ENCODE data around the gene USH1G. TPM values are rescaled to one million over a fixed set of nuclear protein-coding genes. Genes with fewer than 3 reads are reported as not detected.

USH1G gene
- total and polyA plus RNA-seq, 2 of the 13 experiments (the other 11 are each of a cell fraction or from before 2014, with no cell fraction given) = 0.04 TPM; not detected in 1

GRCh38 chr17:74972107-74972972 lies 49.3 kb upstream of the USH1G start, which contains the start of gene HID1 (continued):
- no peak for TF ChIP-seq PRDM10 (CRISPR knock-in tag; IDR thresholded peaks at IDR 0.05; ENCODE audit: low read depth)
- TF ChIP-seq ZFP82 (CRISPR knock-in tag; IDR thresholded peaks at IDR 0.05; ENCODE audit: borderline replicate concordance) = no peak
- TF ChIP-seq MAFF (IDR thresholded peaks at IDR 0.05; ENCODE audit: low read depth, low read length) = no peak
- TF ChIP-seq SSRP1 (CRISPR knock-in tag; IDR thresholded peaks at IDR 0.05) = no peak
- TF ChIP-seq, protein P1, sequence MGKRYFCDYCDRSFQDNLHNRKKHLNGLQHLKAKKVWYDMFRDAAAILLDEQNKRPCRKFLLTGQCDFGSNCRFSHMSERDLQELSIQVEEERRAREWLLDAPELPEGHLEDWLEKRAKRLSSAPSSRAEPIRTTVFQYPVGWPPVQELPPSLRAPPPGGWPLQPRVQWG (CRISPR knock-in tag; IDR thresholded peaks at IDR 0.05; ENCODE audit: borderline replicate concordance, low read depth) = no peak
- TF ChIP-seq, protein P2, sequence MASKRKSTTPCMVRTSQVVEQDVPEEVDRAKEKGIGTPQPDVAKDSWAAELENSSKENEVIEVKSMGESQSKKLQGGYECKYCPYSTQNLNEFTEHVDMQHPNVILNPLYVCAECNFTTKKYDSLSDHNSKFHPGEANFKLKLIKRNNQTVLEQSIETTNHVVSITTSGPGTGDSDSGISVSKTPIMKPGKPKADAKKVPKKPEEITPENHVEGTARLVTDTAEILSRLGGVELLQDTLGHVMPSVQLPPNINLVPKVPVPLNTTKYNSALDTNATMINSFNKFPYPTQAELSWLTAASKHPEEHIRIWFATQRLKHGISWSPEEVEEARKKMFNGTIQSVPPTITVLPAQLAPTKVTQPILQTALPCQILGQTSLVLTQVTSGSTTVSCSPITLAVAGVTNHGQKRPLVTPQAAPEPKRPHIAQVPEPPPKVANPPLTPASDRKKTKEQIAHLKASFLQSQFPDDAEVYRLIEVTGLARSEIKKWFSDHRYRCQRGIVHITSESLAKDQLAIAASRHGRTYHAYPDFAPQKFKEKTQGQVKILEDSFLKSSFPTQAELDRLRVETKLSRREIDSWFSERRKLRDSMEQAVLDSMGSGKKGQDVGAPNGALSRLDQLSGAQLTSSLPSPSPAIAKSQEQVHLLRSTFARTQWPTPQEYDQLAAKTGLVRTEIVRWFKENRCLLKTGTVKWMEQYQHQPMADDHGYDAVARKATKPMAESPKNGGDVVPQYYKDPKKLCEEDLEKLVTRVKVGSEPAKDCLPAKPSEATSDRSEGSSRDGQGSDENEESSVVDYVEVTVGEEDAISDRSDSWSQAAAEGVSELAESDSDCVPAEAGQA (IDR thresholded peaks at IDR 0.05; ENCODE audit: low read depth) = no peak
- TF ChIP-seq, protein P2 (CRISPR knock-in tag; IDR thresholded peaks at IDR 0.05; ENCODE audit: borderline replicate concordance) = peak; percentile 70; the same call in 1 of the 2 replicates
- no peak for TF ChIP-seq ZNF234 (CRISPR knock-in tag; conservative IDR thresholded peaks at IDR 0.05)
- TF ChIP-seq FOXC1 (CRISPR knock-in tag; IDR thresholded peaks at IDR 0.05; ENCODE audit: borderline replicate concordance) = peak; percentile 66; the same call in 1 of the 2 replicates
- TF ChIP-seq, protein P3, sequence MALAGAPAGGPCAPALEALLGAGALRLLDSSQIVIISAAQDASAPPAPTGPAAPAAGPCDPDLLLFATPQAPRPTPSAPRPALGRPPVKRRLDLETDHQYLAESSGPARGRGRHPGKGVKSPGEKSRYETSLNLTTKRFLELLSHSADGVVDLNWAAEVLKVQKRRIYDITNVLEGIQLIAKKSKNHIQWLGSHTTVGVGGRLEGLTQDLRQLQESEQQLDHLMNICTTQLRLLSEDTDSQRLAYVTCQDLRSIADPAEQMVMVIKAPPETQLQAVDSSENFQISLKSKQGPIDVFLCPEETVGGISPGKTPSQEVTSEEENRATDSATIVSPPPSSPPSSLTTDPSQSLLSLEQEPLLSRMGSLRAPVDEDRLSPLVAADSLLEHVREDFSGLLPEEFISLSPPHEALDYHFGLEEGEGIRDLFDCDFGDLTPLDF (CRISPR knock-in tag; IDR thresholded peaks at IDR 0.05) = no peak
- TF ChIP-seq KDM6A (CRISPR knock-in tag; IDR thresholded peaks at IDR 0.05; ENCODE audit: low read depth) = no peak
- no peak for TF ChIP-seq RNF2 (conservative IDR thresholded peaks at IDR 0.05; ENCODE audit: low read depth)
- TF ChIP-seq KMT2A (CRISPR knock-in tag; IDR thresholded peaks at IDR 0.05) = peak; percentile 53; the same call in 1 of the 2 replicates
- TF ChIP-seq, protein P4, sequence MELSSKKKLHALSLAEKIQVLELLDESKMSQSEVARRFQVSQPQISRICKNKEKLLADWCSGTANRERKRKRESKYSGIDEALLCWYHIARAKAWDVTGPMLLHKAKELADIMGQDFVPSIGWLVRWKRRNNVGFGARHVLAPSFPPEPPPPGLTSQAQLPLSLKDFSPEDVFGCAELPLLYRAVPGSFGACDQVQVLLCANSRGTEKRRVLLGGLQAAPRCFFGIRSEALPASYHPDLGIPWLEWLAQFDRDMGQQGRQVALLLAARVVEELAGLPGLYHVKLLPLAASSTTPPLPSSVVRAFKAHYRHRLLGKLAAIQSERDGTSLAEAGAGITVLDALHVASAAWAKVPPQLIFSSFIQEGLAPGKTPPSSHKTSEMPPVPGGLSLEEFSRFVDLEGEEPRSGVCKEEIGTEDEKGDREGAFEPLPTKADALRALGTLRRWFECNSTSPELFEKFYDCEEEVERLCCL (CRISPR knock-in tag; IDR thresholded peaks at IDR 0.05; ENCODE audit: borderline replicate concordance) = no peak
- 0 out of 2 replicates have a peak, but pooled peaks have one; percentile 25 for TF ChIP-seq ZNF644 (CRISPR knock-in tag; IDR thresholded peaks at IDR 0.05; ENCODE audit: low read depth)
- no peak for TF ChIP-seq MTF1 (CRISPR knock-in tag; IDR thresholded peaks at IDR 0.05)
- no peak for TF ChIP-seq XRCC5 (optimal IDR thresholded peaks at IDR 0.05; ENCODE audit: low read length)

Data from HepG2 (cell line).